ENCODE results near the gene SAMSN1.

Gene SAMSN1

DNA sequence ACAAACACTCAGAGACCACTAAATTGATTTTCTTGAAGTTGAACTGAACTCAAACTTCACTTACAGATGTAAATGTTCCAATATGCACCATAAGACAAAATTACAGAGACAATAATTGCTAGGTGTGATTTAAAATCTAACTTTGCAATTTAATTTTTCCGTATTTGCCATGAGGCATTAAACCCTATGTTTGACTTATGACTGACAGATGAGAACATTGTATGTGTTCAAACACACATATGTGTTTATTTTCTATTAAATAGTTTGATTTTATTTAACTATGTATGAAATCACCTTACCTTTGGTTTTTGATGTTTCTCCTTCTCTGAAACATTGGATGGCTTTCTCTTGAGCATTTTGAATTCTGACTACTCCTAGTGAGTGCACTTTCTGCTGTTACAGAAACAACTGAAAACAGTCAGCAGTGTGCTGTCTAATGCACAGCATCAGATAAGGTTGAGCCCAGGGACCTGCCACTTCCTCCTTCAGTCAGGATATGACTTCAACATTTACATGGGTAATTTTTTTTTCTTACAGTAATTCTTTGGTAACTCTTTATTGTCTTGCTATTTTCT lies at the start of gene SAMSN1:
SAMSN1 (minus strand) TSS at position 410 of the 575 bp plus-strand sequence; CDS start at position 356, 54 bp downstream.
- DNase-seq, result peak; percentile 50 to 62

DNA sequence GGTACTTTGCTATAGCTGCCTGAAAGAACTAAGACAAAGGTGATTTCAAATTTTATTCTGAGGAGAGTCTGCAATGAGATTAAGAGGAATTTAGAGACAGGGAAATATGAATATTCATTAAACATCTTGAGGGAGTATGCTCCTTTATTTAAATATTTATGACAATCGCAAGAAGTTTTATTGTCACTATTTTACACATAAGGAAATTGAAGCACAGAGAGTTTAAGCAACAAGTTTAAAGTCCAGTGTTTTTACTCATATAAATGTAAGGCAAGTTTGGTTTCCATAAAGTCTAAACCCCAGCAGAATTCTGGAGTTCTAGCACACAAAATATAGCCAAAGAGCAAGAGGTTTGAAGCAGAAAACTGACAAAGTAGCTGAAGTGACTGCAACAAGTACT lies 49.3 kb upstream of the SAMSN1 start:
- no peak for DNase-seq

DNA sequence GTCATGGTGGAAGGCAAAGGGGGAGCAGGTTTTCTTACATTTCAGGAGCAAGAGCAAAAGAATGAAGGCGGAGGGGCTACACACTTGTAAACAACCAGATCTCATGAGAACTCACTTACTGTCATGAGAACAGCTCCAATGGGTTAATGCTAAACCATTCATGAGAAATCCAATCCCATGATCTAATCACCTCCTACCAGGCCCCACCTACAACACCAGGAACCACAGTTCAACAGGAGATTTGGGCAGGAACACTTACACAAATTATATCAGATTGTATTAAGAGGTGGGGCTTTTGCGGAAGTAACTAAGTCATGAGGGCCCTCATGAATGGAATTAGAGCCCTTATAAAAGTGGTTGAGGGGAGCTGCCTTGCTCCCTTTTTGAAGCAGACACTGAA lies 48.9 kb upstream of the SAMSN1 start:
- DNase-seq, result no peak

DNA sequence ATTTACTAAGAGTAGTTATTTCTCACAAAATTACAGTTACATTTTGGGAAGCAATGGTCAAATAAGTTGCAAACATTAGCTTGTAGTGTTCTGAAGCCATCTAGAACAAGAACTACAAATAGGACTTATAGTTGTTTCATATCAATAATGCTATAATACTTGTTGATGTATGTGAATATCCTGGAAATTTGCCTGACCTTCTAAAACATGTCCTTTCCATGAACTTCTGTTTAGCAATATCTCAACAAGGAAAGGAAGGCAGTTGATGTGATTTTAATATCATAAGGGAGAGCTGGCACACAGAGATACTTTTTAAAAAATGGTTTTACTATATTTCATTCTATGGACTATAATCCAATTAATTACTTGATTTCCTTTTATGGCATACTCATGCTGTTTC lies 47.1 kb upstream of the SAMSN1 start:
- no peak for DNase-seq

DNA sequence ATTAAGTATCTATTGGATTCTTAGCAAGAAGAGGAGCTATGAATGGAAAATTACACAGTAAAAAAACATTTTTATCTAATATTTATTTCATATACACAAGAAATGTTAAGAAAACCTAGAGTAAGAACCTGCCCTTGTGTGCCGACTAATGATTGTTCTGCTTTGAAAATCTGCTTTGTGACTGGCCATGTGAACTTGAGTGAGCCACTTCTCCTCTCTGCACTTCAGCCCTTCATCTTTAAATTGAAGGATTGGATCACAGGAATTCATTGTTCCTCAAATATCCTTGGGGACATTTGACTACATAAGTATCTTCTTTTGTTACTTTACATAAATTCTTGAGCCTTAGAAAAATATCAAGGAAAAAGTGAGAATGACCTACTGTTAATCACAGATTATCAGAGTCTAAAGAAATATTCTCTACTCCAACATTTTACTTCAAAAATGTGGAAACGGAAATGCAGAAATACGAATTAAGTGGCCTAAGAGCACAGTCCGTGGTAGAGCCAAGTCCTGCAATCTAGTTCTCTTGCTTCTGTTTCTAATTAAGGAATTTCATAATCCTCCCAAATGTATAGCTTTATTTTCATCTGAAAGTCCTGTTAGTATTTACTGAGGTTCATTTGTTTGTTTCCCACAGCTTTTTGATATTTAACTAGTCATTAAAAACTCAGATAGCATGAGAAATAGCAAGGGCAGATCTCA lies 46.3 kb upstream of the SAMSN1 start:
- no peak for DNase-seq

DNA sequence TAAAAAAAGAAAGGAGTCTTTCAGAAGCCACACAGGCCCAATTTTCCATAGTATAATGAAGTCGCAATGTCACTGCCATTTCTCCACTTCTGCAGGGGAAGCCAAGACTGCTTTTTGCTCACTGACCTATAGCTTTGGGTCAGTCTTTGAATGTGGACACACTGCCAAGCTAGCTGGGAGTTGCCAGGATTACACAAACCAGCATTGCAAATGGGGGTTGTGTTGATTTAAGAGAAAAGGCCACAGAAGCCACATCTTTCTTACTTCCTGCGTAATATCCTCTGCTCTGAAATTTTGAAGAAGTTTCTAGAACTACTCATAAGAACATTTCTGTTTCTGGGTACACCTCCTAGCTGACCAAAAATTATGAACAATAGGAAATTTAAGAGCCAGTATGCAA lies 45.8 kb upstream of the SAMSN1 start:
- DNase-seq, result no peak

DNA sequence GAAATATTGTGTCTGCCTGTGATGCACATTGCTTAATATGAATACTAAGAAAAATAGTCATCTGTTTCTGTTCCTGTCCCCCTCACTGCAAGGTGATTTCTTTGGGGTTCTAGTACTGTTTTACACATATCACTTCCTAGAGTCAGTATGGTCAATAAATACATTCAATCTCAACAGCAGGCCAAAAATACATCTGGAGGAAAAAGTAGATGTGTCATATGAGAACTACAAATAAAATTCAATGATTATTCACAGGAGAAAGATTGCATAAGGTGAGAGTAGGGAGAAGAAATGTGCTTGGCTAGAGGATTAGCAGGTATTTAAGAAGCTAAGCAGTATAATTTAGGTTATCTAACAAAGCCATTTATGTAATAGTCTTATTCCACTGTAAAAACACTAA lies 45.3 kb upstream of the SAMSN1 start:
- DNase-seq, result no peak

DNA sequence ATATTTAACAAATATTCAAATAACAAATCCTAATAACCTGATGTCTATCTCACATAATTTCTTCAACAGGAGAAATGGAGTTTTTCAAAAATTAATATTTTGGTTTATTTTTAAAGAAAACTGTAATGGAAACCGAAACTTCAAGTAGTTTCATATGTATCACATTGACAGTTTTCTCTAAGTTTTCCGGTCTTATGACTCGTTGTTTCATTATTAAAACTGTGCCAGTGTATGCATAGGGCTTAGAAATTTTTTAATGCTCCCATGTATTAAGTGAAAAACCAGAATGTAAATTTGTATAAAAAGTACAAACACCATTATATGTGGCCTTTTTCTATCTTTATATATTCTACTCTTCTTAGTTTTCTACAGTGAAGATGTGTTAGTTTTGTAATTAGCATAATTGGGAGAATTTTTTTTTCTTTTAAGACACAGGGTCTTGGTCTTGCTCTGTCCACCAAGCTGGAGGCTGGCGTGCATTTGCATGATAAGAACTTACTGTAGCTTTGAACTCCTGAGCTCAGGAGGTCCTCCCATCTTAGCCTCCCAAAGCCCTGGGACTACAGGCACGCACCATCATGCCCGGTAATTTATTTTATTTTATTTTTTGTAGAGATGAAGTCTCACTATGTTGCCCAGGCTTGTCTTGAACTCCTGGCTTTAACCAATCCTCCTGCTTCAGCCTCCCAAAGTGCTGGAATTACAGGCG lies 43.9 kb upstream of the SAMSN1 start:
- DNase-seq, result no peak

DNA sequence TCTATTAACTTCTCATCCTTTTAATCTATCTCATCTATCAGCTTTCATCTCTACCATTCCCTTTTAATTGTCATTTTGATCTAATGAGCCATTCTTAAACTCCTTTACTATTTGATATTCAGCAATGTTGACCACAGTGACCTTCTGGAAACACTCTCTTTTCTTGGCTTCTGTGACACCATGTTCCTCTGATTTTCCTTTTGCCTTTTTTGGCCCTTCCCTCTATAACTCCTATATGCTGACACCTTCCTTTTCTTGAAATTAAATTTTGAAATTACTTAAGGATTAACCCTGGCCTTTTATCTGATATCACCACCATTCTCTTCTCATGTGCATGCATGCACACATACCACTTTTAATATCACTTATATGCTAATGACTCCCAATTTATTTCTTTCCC lies 41.2 kb upstream of the SAMSN1 start:
- DNase-seq, result no peak

DNA sequence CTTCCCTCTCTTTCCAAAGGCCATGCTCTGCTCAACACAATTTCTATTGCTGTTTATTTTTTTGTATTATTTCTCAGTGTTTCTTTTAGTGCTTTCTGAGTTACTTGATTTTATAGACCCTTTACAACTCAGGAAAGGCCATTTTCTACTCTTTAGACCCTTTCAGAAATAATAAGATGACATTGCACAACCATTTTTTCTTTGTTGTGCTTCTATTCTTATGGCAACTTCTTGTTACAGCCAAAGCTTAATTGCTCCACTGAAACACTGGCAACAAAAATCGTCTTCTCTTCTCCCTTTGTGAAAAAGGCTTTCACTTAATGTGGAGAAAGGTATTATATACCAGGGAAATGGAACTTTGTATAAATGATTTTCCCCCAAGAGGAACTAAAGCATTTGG lies 39.0 kb upstream of the SAMSN1 start:
- DNase-seq, result no peak

DNA sequence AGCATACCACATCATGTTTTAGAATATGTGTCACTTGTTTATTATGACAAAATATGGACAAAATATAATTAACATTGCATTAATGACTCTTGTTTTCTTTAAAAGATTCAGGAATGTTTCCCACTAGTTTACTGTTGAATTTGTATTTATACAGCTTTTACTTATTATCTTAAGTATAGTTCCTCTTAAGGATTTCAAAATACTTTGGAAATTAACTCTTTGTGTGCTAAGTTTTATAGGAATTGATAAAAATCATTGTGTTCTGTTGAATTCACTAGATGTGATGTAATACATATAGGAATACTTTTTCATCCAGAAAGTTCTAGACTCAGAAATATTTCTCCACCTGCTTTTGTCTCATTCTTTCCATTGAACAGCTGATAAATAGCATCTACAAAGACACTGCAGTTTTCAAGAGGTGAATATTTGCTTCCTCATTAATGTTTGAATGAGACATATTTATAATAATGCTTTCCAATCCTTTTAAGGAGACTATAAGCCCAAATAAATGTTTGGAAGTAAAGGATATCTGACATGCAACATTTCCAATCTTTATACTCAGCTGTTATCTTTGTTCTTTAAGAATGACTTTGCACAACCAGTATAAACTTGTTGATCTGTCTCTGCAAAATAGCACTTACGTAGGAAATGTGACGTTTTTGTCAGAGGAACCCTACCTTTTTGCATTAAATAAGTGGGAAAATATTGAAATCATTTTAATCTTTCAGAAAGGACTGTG lies 38.4 kb upstream of the SAMSN1 start:
- no peak for DNase-seq

DNA sequence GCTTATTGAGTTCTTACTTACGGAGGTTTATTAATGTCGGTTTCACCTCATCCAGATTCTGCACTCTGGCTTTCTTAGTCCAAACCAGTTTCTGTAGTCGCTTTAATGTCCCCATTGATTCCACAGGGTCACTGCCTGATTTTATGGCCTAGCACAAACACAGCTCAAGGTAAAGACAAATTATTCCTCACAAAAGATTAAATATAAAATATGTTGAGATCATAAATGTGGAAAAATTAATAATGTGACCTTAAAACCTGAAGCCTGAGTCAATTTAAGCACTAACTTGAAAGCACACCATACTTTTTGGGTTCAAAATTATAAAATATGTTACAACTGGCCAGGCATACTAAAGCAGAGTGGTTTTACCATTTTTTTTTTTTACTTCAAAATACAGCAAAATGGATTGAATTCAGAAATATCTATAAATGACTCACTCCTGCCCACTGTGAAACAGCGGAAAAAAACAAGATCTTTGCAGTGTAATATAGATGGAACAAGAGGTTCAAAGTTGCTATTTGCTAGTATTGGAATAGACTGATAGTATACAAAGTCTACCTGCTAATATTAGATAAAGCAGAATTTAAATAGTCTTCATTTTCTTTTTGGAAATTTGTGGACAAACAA lies 37.6 kb upstream of the SAMSN1 start:
- DNase-seq, result no peak

DNA sequence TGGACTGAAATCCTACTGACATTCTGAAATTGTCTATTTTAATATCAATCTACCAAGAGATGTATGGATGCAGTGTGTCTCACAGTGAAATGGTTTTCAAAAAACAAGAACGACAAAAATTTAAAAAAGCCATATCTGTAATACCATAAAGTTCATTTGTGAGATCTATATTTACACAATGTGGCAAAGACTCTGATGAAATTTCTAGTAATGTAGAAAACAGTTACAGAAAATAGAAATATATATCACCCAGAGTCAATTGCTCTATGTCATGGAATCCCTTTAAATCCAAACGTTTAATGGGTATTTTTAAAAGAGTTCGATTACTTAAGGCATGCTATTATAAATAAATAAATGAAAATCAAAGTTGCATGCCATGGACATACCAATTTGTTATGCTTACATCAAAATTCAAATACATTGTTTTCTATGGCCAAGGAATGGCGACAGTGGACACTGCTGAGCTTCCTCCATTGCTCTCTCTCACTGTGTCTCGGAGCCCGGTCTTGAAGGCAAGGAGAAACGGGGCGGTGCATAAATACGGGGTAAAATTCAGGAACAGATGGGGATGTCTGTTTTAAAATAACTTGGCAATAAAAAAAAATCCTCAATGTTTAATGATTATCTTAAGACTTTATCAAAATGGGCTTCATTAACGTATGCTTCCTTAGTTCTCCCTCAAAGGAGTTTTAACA lies 37.0 kb upstream of the SAMSN1 start:
- no peak for DNase-seq

DNA sequence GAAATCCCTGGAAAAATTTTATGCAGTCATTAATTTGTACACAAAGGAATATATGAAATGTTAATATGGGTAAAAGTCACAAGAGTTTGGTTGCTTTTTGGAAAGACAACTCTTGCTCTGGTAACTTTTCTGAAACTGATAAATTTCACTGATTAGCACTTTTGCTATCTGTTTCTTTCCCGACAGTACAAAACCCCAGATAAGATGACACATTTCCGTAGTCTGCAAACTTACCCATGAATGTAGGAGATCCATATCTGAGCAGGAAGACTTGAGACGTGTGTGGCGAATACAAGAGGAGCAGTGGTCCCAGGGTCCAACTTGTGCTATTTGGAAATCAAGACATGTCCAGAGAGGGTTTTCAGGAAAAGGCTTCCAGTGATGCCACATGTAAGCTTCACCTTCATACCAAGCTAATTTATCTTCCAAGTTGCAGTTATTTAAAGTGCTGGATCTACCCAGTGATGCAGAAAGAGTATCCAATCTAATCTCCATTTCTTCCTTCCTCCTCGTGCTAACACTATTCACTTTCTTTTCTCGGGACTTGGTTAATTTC lies 35.9 kb upstream of the SAMSN1 start:
- DNase-seq, result peak in 1 of 2 experiments; percentile 24

DNA sequence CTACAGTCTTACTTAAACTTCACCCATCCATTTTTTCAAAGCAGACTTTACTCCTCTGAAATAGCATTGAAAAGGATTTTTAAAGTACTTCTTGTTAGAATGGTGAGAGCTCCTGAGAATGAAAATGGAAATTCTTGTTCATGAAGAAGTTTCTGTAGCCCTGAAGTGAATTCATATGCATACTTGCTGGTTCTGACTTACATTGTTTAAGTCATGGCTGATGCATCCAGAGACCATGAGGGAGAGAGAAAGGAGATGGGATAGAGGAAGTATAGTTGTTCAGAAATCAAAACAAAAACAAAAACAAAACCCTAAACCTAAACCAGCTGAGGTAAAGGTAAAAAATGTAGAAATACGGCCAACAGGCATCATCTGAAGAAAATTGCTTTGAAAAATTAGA lies 27.1 kb upstream of the SAMSN1 start:
- no peak for DNase-seq

DNA sequence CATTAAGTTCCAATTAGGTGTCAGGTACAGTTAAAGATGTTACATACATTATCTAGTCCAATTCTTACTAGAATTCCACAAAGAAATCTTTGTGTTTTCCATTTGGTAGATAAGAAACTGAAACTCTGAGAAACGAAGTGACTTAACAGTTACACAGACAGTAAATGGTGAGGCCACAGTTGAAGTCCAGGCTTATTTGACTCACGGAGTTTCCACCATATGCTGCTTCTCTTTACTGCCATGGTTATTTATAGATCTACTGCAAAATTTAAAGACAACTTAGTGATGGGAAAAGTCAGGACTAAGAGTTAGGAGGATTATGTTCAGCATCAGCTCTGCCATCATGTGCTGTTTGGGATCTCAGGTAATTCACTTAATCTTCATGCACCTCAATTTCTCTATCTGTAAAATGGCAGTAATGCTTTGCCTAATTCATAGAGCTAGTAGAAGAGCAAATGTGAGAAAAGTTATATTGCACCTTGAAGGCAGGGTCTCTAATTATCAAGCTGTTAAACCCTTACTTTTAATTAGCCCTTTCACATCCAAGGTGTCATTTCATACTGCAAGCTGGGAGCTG lies 26.2 kb upstream of the SAMSN1 start:
- no peak for DNase-seq

DNA sequence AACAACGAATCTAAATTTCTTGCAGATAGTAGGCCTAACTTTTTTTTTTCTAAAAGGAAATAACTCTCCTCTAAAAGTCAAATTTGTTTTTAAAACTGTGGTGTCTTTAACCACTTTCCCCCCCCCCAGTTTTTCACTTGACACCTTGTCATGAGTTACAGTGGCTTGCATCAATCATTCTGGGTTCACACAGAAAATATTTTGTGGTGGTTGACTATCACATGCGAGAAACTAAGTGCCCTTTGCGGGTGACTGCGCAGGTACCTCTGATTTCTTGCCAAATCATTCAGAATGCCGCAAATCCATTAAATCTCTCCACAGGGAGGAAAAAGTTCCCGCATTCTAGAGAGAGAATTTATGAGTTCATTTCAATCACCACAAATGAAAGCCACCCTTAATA lies 23.8 kb upstream of the SAMSN1 start:
- DNase-seq, result no peak

DNA sequence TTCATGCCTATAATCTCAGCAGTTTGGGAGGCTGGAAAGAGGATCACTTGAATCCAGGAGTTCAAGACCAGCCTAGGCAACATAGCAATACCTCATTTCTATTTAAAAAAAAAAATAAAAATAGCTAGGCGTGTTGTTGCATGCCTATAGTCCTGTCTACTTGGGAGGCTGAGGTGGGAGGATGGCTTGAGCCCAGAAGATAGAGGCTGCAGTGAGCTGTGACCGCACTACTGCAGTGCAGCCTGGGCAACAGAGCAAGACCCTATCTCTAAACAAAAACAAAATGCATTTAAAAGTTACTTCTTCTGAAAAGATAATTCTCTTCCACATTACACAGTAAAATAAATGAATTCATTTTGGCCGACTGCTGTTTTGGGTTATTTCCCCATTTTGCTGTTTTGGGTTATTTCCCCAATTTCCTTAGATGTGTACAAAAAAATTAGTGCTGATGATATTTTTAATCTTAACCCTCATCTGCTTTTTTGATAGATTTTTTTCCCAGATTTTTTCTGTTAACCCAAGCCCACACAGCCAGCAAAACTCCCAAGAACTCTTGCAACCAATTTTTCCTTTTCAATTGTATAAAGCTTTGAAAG lies 23.0 kb upstream of the SAMSN1 start:
- no peak for DNase-seq

DNA sequence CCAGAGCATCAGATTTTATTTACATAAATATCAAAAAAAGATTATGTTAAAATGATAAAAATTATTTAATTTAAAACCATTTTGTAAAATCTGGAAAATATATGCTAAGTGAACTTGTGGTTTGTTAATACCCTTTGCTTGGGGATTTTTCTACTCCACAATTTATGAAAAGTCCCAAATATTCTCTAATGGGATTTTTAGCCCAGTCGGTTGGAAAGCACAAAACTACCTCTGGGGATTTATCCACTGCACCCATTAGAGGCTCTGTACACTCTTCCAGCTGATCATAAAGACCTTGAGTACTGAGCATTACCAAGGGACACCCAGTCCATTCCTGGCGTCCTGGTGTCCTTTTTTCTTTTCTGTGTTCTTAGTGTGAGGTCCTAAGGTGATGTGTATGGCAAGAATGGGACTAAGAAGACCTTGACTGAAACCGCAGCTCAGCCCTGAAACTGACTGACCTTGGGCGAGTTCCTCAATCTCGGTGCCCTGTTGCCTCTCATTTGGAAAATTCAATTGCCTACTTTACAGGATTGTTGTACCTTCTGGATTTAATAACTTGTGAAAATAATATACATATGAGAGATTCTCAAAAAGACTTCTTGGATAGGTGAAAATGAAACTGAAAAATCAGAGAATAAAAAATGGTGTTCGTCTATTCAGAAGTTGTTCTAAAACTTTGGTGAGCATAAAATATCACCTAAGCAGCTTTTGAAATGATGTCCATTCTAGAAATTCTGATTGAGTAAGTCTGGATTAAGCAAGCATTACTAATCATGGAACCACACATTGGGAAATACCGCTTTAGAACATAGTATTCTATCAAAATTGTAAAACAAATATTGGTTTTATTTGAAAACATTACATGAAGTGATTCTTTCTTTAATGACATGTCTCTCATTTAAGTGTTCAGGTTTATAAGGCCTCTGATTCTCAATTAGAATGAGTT lies 21.5 kb upstream of the SAMSN1 start:
- no peak for DNase-seq

DNA sequence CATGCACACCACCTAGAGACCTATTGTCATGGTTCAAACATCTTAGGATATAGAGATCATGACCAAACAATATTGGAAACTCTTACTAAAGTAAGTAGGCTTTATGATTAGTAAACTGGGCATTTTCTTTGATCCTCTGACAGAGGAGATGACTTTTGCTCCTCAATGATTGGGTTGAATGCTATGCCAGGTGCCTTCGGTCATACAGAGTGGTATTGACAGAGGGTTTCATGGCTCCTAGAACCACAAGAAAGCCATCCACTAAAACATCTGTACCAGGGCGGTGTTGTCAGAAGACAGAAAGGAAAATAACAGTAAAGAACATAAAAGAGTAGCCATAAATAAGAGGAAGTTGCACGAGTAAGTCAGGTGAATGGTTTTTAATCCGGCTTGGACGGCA lies 20.8 kb upstream of the SAMSN1 start:
- no peak for DNase-seq

Data from activated T-cell treated with anti-CD3 and anti-CD28 coated beads, Interleukin-2, amount 50 U/mL, for 48 hours (primary cell).